Stomach (tissue), 4 donors: Measurements from ENCODE around the gene DENND2A.

Experiments
- CTCF ChIP-seq, 7 experiments: fragments of 450-650 bp in 4 of 7; fragments of 200-600 bp in 3 of 7; sonication (generic) in 3 of 7; IDR thresholded peaks; one replicate each; pipeline ENCODE4 v1.5.1; 2016 to 2019; ENCODE audit warnings: antibody characterized with exemption in 7 of 7, control low read depth in 2 of 7, mild to moderate bottlenecking in 1 of 7
- POLR2A ChIP-seq, 4 donors: fragments of 450-650 bp; IDR thresholded peaks; one replicate each; pipeline ENCODE4 v1.6.1; 2016; ENCODE audit warnings: antibody characterized with exemption in 4 of 4, control low read depth in 2 of 4, mild to moderate bottlenecking in 1 of 4, moderate library complexity in 1 of 4
- POLR2AphosphoS5 ChIP-seq, 3 donors: sonication (generic); formaldehyde crosslinking; IDR thresholded peaks; one replicate each; pipeline ENCODE4 v1.6.1; 2016; ENCODE audit warnings: antibody characterized with exemption in 3 of 3

GRCh38 chr7:140518370-140519006 lies 122.1 kb downstream of the DENND2A start:
- TF ChIP-seq CTCF (IDR thresholded peaks at IDR 0.05): no peak
- TF ChIP-seq POLR2A (IDR thresholded peaks at IDR 0.05): no peak
- TF ChIP-seq POLR2AphosphoS5 (IDR thresholded peaks at IDR 0.05): no peak
